ENCODE data around the gene PRDM12.

DNA sequence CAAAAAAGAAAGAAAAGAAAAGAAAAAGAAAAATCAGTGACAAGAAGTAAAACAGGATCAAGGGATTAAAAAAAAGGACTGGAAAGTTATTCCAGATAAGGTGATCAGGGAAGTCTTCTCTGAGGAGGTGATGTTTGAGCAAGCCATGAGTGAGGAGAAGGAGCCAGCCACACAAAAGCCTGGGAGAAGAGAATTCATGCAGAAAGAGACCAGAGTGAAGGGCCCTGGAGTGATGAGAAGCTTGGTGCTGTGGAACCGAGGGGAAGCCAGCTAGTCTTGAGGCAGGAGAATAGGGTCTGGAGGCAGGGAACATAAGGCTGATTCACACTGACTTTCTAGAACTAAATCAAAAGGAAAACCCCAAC, 25.2 kb downstream of the PRDM12 start:
- TF ChIP-seq POLR2AphosphoS5 (IDR thresholded peaks at IDR 0.05; ENCODE audit: low read depth, low read length) (no peak), POLR2A (IDR thresholded peaks at IDR 0.05; ENCODE audit: low read depth, low read length) (no peak), TAF1 (IDR thresholded peaks at IDR 0.05; ENCODE audit: low read depth, low read length) (no peak), SPI1 (IDR thresholded peaks at IDR 0.05; ENCODE audit: low read depth, low read length) (no peak), POU2F2 (IDR thresholded peaks at IDR 0.05; ENCODE audit: low read depth, low read length) (no peak)
